SH-SY5Y (cell line): Measurements from ENCODE around the gene PPP1R26.

Experiments
- GATA2 ChIP-seq: IDR thresholded peaks from 2 replicates; pipeline ENCODE4 v1.6.1; 2011; ENCODE audit warnings: mild to moderate bottlenecking, low read depth, low read length
- GATA3 ChIP-seq: IDR thresholded peaks from 2 replicates; pipeline ENCODE4 v1.6.1; 2011; ENCODE audit warnings: low read depth, mild to moderate bottlenecking, low read length, moderate library complexity

GRCh38 chr9:135524130-135524861 is 44.7 kb downstream of the PPP1R26 start:
- no peak for TF ChIP-seq GATA2
- TF ChIP-seq GATA3: no peak
